GM18519 (cell line): ENCODE results near the gene SMAD6.
"Not testable (repeated sequence)": the region's sequence is repeated elsewhere in the genome, so short reads cannot be mapped to it uniquely, and the experiment has no call there.

Source experiments
- ATAC-seq: cut with Tn5 transposase; IDR thresholded peaks from one replicate; pipeline ENCODE4 v1.9.1; 2021; ENCODE audit warnings: mild to moderate bottlenecking, moderate library complexity; ENCODE audit not compliant: unreplicated experiment, low FRiP score

SMAD6 gene

GRCh38 chr15:66674756-66675155 lies 27.3 kb upstream of the SMAD6 start:
- no peak for ATAC-seq

- no peak for ATAC-seq
Observed at GRCh38 chr15:66675446-66675845, 26.6 kb upstream of the SMAD6 start.

- no peak for ATAC-seq
Observed at GRCh38 chr15:66677336-66677735, 24.7 kb upstream of the SMAD6 start.

- no peak for ATAC-seq
Observed at GRCh38 chr15:66679061-66679656, 22.9 kb upstream of the SMAD6 start.

GRCh38 chr15:66679657-66680108 lies 22.4 kb upstream of the SMAD6 start:
- ATAC-seq = no peak

- ATAC-seq = no peak
Observed at GRCh38 chr15:66680502-66680901, 21.5 kb upstream of the SMAD6 start.

- no peak for ATAC-seq
Observed at GRCh38 chr15:66681395-66681794, 20.6 kb upstream of the SMAD6 start.

GRCh38 chr15:66682246-66682645 lies 19.8 kb upstream of the SMAD6 start:
- no peak for ATAC-seq

- ATAC-seq = no peak
Observed at GRCh38 chr15:66682865-66683264, 19.2 kb upstream of the SMAD6 start.

GRCh38 chr15:66684136-66684681 lies 17.8 kb upstream of the SMAD6 start:
- no peak for ATAC-seq

- ATAC-seq = no peak
Observed at GRCh38 chr15:66685638-66686150, 16.3 kb upstream of the SMAD6 start.

GRCh38 chr15:66690912-66691311 lies 11.1 kb upstream of the SMAD6 start:
- not testable (repeated sequence) for ATAC-seq

- ATAC-seq = no peak
Observed at GRCh38 chr15:66691727-66692126, 10.3 kb upstream of the SMAD6 start.

GRCh38 chr15:66692391-66692790 lies 9.6 kb upstream of the SMAD6 start:
- no peak for ATAC-seq

- no peak for ATAC-seq
Observed at GRCh38 chr15:66692808-66693596, 9.0 kb upstream of the SMAD6 start.

GRCh38 chr15:66696770-66697169 lies 5.3 kb upstream of the SMAD6 start:
- no peak for ATAC-seq

- no peak for ATAC-seq
Observed at GRCh38 chr15:66698318-66698961, 3.6 kb upstream of the SMAD6 start.

GRCh38 chr15:66698971-66699370 lies 3.1 kb upstream of the SMAD6 start:
- ATAC-seq = no peak

GRCh38 chr15:66700412-66700801 lies 1.6 kb upstream of the SMAD6 start:
- no peak for ATAC-seq

- ATAC-seq = no peak
Observed at GRCh38 chr15:66700802-66701421, 1.1 kb upstream of the SMAD6 start.
